K562 (cell line): ENCODE data around the gene MFAP5. TPM values are rescaled to one million over a fixed set of nuclear protein-coding genes. Genes with fewer than 3 reads are reported as not detected.

Source experiments
- CHD1 ChIP-seq: fragments of 200-600 bp; sonication (generic); IDR thresholded peaks from one replicate; pipeline ENCODE4 v1.6.1; 2012; ENCODE audit warnings: mild to moderate bottlenecking, moderate library complexity, low read length, inconsistent platforms
- EGR1 ChIP-seq: fragments of 450-650 bp; conservative IDR thresholded peaks from 2 replicates; pipeline ENCODE4 v1.6.1; 2017; ENCODE audit warnings: mild to moderate bottlenecking
- ERF ChIP-seq: fragments of 450-650 bp; formaldehyde crosslinking; IDR thresholded peaks from 2 replicates; pipeline ENCODE4 v1.4.0; 2020; ENCODE audit warnings: mild to moderate bottlenecking, mixed read lengths
- HBP1 ChIP-seq: fragments of 450-650 bp; formaldehyde crosslinking; IDR thresholded peaks from 2 replicates; pipeline ENCODE4 v1.4.0; 2022; ENCODE audit warnings: missing genetic modification characterization
- HMGN3 ChIP-seq: IDR thresholded peaks from 2 replicates; pipeline ENCODE4 v1.6.1; 2011; ENCODE audit warnings: borderline replicate concordance, low read depth, mild to moderate bottlenecking, mixed read lengths, low read length; ENCODE audit not compliant: insufficient read length; ENCODE audit errors: extremely low read depth
- KLF13 ChIP-seq: fragments of 450-650 bp; IDR thresholded peaks from 2 replicates; pipeline ENCODE4 v1.6.1; 2016; ENCODE audit warnings: missing genetic modification characterization, low read depth, mild to moderate bottlenecking, missing compliant biosample characterization, moderate library complexity, borderline replicate concordance
- KLF16 ChIP-seq: IDR thresholded peaks from 2 replicates; pipeline ENCODE4 v1.6.1; 2016; ENCODE audit warnings: antibody characterized with exemption
- MLLT1 ChIP-seq, 2 experiments: fragments of 450-650 bp; IDR thresholded peaks; 2 replicates each; pipeline ENCODE4 v1.6.1; 2016
- NFIC ChIP-seq: fragments of 450-650 bp; IDR thresholded peaks from 2 replicates; pipeline ENCODE4 v1.6.1; 2017; ENCODE audit warnings: mild to moderate bottlenecking, inconsistent platforms
- POLR2AphosphoS5 ChIP-seq: IDR thresholded peaks from 2 replicates; pipeline ENCODE4 v1.6.1; 2011; ENCODE audit warnings: mild to moderate bottlenecking, low read depth, low read length, moderate library complexity; ENCODE audit not compliant: control insufficient read depth, insufficient read depth
- SMARCA4 ChIP-seq: fragments of 450-650 bp; IDR thresholded peaks from 2 replicates; pipeline ENCODE4 v1.6.1; 2016
- TAF9B ChIP-seq: fragments of 450-650 bp; IDR thresholded peaks from 2 replicates; pipeline ENCODE4 v1.6.1; 2018; ENCODE audit warnings: mild to moderate bottlenecking; ENCODE audit not compliant: partially characterized antibody
- TRIM25 ChIP-seq: fragments of 450-650 bp; IDR thresholded peaks from 2 replicates; pipeline ENCODE4 v1.7.0; 2016; ENCODE audit warnings: borderline replicate concordance
- USF1 ChIP-seq: sonication (generic); formaldehyde crosslinking; IDR thresholded peaks from 2 replicates; pipeline ENCODE4 v1.9.0; 2022; ENCODE audit warnings: mild to moderate bottlenecking, missing genetic modification reagents
- ZBED1 ChIP-seq: IDR thresholded peaks from 2 replicates; pipeline ENCODE4 v1.6.1; 2014
- ZC3H8 ChIP-seq: fragments of 450-650 bp; IDR thresholded peaks from 2 replicates; pipeline ENCODE4 v1.6.1; 2017
- ZNF277 ChIP-seq: fragments of 250-450 bp; sonication (Bioruptor Pico); IDR thresholded peaks from 2 replicates; pipeline ENCODE4 v1.8.0; 2022; ENCODE audit warnings: inconsistent platforms, mild to moderate bottlenecking, moderate library complexity, borderline replicate concordance
- ZNF707 ChIP-seq: fragments of 250-450 bp; sonication (Bioruptor Pico); conservative IDR thresholded peaks from 2 replicates; pipeline ENCODE4 v1.8.0; 2022; ENCODE audit warnings: inconsistent platforms, mild to moderate bottlenecking, moderate library complexity
- polyA plus RNA-seq, 8 experiments: library from polyadenylated mRNA; depleted of rRNA in 4 of 8; stranded (reverse) in 5 of 8; unstranded in 3 of 8; fragments of >200 nt; fragmentation: Nextera tagmentation in 2 of 8; fragmentation: Illumina TruSeq in 1 of 8; extraction: Ambion mirVana in 2 of 8; extraction: Trizol in 1 of 8; gene quantifications; 2 replicates each; pipeline versions ENCODE4 v1.2.1 to v1.2.3, GENCODE V29; 2011 to 2014; ENCODE audit warnings: inconsistent platforms in 1 of 8, missing spikeins in 1 of 8
- total RNA-seq, 7 experiments: library from RNA; depleted of rRNA in 6 of 7; stranded (reverse); fragments of >200 nt in 6 of 7; fragmentation: Illumina TruSeq in 2 of 7; extraction: Trizol in 2 of 7; gene quantifications; 2 replicates each; pipeline versions ENCODE4 v1.2.1 to v1.2.3, GENCODE V29; 2011 to 2021; ENCODE audit warnings: low replicate concordance in 1 of 7
- TF ChIP-seq, protein P1 (sequence below): fragments of 450-650 bp; IDR thresholded peaks from 2 replicates; pipeline ENCODE4 v1.6.1; 2016; ENCODE audit warnings: borderline replicate concordance

Gene MFAP5
- total and polyA plus RNA-seq, 9 of the 15 experiments (the other 6 are each of a cell fraction or from before 2014, with no cell fraction given): not detected

DNA sequence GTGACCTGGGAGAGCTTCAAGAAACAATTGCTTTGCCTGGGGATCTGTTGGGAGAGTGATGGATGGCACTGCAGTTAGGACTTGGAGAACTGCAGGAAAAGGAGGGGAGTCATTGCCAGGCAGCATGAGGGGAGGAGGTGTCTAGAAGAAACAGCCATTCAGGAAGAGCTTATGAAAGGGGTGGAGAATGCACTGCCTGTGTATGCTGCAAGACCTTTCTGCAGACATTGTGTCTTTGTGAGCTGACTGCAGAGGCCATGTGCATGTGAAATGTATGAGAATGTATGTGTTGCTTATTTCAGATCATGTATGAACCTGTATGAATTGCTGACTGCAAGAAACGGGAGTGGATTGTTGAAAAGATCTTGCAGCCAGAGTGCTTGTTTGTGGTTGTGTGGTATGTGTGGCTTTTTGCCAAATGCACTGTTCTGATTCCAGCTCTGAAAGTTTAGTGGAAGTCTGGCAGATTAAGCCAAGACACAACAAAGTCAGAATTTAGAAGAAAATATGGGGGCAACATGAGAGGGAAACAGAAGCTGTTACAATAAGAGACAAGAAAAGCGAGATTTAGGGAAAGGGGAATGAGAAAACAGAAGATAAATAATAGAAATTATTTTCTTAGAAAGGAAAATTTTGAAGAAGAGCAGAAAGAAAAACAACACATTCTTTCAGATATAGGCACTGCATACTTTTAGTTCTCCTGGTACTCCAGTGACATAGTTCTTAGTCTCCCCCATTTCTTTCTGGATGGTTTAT is 25.4 kb upstream of the MFAP5 start (continued):
- TF ChIP-seq HMGN3: no peak
- TF ChIP-seq HBP1 (CRISPR knock-in tag): no peak
- TF ChIP-seq POLR2AphosphoS5: no peak
- TF ChIP-seq ZNF707 (CRISPR knock-in tag): no peak
- TF ChIP-seq NFIC: peak; percentile 86
- no peak for TF ChIP-seq TAF9B
- no peak for TF ChIP-seq ZNF277 (CRISPR knock-in tag)
- TF ChIP-seq SMARCA4: no peak
- no peak for TF ChIP-seq TRIM25
- no peak for TF ChIP-seq EGR1
- no peak for TF ChIP-seq ZBED1
- TF ChIP-seq, protein P1, sequence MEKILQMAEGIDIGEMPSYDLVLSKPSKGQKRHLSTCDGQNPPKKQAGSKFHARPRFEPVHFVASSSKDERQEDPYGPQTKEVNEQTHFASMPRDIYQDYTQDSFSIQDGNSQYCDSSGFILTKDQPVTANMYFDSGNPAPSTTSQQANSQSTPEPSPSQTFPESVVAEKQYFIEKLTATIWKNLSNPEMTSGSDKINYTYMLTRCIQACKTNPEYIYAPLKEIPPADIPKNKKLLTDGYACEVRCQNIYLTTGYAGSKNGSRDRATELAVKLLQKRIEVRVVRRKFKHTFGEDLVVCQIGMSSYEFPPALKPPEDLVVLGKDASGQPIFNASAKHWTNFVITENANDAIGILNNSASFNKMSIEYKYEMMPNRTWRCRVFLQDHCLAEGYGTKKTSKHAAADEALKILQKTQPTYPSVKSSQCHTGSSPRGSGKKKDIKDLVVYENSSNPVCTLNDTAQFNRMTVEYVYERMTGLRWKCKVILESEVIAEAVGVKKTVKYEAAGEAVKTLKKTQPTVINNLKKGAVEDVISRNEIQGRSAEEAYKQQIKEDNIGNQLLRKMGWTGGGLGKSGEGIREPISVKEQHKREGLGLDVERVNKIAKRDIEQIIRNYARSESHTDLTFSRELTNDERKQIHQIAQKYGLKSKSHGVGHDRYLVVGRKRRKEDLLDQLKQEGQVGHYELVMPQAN: no peak
- no peak for TF ChIP-seq USF1 (CRISPR knock-in tag)
- TF ChIP-seq ZC3H8: no peak
- TF ChIP-seq KLF16: no peak
- 0 out of 4 replicates have a peak, but pooled peaks of 1 of the 2 experiments have one; percentile 56 for TF ChIP-seq MLLT1 (IDR thresholded peaks at IDR 0.05)
- TF ChIP-seq ERF: no peak
- TF ChIP-seq KLF13: no peak
- TF ChIP-seq CHD1: no peak
